MM.1S (cell line): Measurements from ENCODE around the gene ATXN10.
A peak's percentile ranks its signal among the peaks of the same experiment; 100 is the strongest.

Experiments
- DNase-seq: peaks from one replicate; pipeline ENCODE4 v3.0.0-alpha.2; 2015
- H2AFZ ChIP-seq: fragments of 300-600 bp; sonication (generic); 2 replicates; pipeline ENCODE4 v1.6.0; 2016; ENCODE audit warnings: antibody characterized with exemption, low read length
- H3F3A ChIP-seq: fragments of 300-600 bp; sonication (generic); 2 replicates; pipeline ENCODE4 v1.6.1; 2016; ENCODE audit warnings: mild to moderate bottlenecking, antibody characterized with exemption, low read length, moderate library complexity, mixed read lengths; ENCODE audit not compliant: insufficient read depth
- H3K27ac ChIP-seq: fragments of 300-600 bp; sonication (generic); 2 replicates; pipeline ENCODE4 v1.5.1; 2016; ENCODE audit warnings: mild to moderate bottlenecking, low read length
- H3K27me3 ChIP-seq: fragments of 300-600 bp; sonication (generic); replicated peaks from 2 replicates; pipeline ENCODE4 v1.6.0; 2016; ENCODE audit warnings: low read length; ENCODE audit not compliant: insufficient read depth
- H3K36me3 ChIP-seq: fragments of 300-600 bp; sonication (generic); replicated peaks from 2 replicates; pipeline ENCODE4 v1.6.1; 2016; ENCODE audit warnings: mild to moderate bottlenecking, low read length, mixed read lengths; ENCODE audit not compliant: insufficient read depth
- H3K4me1 ChIP-seq: fragments of 300-600 bp; sonication (generic); 2 replicates; pipeline ENCODE4 v1.6.1; 2016; ENCODE audit warnings: low read length, mixed read lengths
- H3K4me2 ChIP-seq: fragments of 300-600 bp; sonication (generic); 2 replicates; pipeline ENCODE4 v1.6.0; 2016; ENCODE audit warnings: low read depth, low read length
- H3K4me3 ChIP-seq: fragments of 300-600 bp; sonication (generic); 2 replicates; pipeline ENCODE4 v1.5.1; 2016; ENCODE audit warnings: low read length, mixed read lengths
- H3K79me2 ChIP-seq: fragments of 300-600 bp; sonication (generic); 2 replicates; pipeline ENCODE4 v1.6.1; 2016; ENCODE audit warnings: mixed run types, low read length, mixed read lengths
- H3K9ac ChIP-seq: fragments of 300-600 bp; sonication (generic); 2 replicates; pipeline ENCODE4 v1.6.1; 2016; ENCODE audit warnings: low read length, mixed read lengths
- H3K9me2 ChIP-seq: fragments of 300-600 bp; sonication (generic); replicated peaks from 2 replicates; pipeline ENCODE4 v1.6.1; 2016; ENCODE audit warnings: mild to moderate bottlenecking, low read length, mixed read lengths; ENCODE audit not compliant: insufficient read depth
- H3K9me3 ChIP-seq: fragments of 300-600 bp; sonication (generic); replicated peaks from 2 replicates; pipeline ENCODE4 v1.6.1; 2016; ENCODE audit warnings: mild to moderate bottlenecking, low read length, mixed read lengths; ENCODE audit not compliant: insufficient read depth
- H4K20me1 ChIP-seq: fragments of 300-600 bp; sonication (generic); 2 replicates; pipeline ENCODE4 v1.6.1; 2016; ENCODE audit warnings: mild to moderate bottlenecking, low read length, moderate library complexity, mixed read lengths; ENCODE audit not compliant: insufficient read depth
- CTCF ChIP-seq: fragments of 300-600 bp; sonication (generic); IDR thresholded peaks from 2 replicates; pipeline ENCODE4 v1.5.1; 2016; ENCODE audit warnings: antibody characterized with exemption, low read length, mixed read lengths
- EZH2 ChIP-seq: fragments of 300-600 bp; sonication (generic); optimal IDR thresholded peaks from 2 replicates; pipeline ENCODE3; 2017; ENCODE audit warnings: low read depth, mild to moderate bottlenecking, antibody characterized with exemption, low read length, mixed read lengths
- EZH2phosphoT487 ChIP-seq: fragments of 300-600 bp; sonication (generic); IDR thresholded peaks from 2 replicates; pipeline ENCODE4 v1.6.1; 2018; ENCODE audit warnings: antibody characterized with exemption, low read length

The ATXN10 gene

GRCh38 chr22:45892681-45893461 is 221.2 kb downstream of the ATXN10 start:
- no peaks in the 10 kb centered on the region for H3K9me3 ChIP-seq
- no peak for DNase-seq
- H3K27ac ChIP-seq: no peak overlapping the region
- H3K4me3 ChIP-seq: no peak overlapping the region
- TF ChIP-seq EZH2phosphoT487: no peak
- TF ChIP-seq EZH2: no peak
- TF ChIP-seq CTCF: no peak
- no peaks in the 10 kb centered on the region for H3K36me3 ChIP-seq
- H3K9ac ChIP-seq: no peak overlapping the region
- no peaks in the 10 kb centered on the region for H3K79me2 ChIP-seq
- H3K9me2 ChIP-seq: no peaks in the 10 kb centered on the region
- H3K4me2 ChIP-seq: no peak overlapping the region
- no peaks in the 10 kb centered on the region for H3F3A ChIP-seq
- peaks cover 11% of the 10 kb centered on the region for H3K4me1 ChIP-seq
- H3K27me3 ChIP-seq: peaks cover 53% of the 10 kb centered on the region
- H4K20me1 ChIP-seq: no peaks in the 10 kb centered on the region
- no peak overlapping the region for H2AFZ ChIP-seq

DNA sequence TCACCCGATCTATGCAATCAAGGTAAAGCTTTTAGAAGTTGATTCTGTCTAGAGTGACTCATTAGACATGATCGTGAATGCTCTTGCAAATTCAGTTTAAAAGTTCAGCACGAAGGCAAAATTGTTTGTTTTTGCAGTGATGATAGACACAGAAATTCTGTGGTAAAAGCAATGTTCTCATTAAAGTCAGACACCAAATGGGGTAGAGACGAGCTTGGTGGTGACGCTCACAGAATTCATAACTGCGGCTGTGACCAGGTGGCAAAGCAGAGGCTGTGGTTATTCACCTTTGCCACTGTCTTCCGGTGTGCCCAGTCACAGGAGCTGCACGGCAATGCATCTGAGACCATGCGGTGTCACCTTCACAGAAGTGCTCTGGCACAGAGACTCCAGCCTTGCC is 221.9 kb downstream of the ATXN10 start:
- Histone ChIP-seq H4K20me1 (no peaks in the 10 kb centered on the region), H3K9ac (no peak overlapping the region), H3K36me3 (no peaks in the 10 kb centered on the region), H3K4me1 (peaks cover 11% of the 10 kb centered on the region), H3K9me2 (no peaks in the 10 kb centered on the region), H3K4me2 (0 out of 2 replicates have a peak overlapping the region, but pooled peaks have one; percentile 5), H3K4me3 (no peak overlapping the region), H3F3A (no peaks in the 10 kb centered on the region), H3K27me3 (peaks cover 50% of the 10 kb centered on the region), H3K79me2 (no peaks in the 10 kb centered on the region), H3K9me3 (no peaks in the 10 kb centered on the region), H2AFZ (no peak overlapping the region), H3K27ac (no peak overlapping the region)
- TF ChIP-seq EZH2 (no peak), CTCF (no peak), EZH2phosphoT487 (no peak)
- DNase-seq: peak; percentile 80
